Smooth muscle cell (in vitro differentiated cells): ENCODE measurements around the gene SLC38A11. TPM values are rescaled to one million over a fixed set of nuclear protein-coding genes. Genes with fewer than 3 reads are reported as not detected.

ENCODE experiments used
- DNase-seq: peaks from one replicate; lab custom pipeline; 2025; ENCODE audit not compliant: unreplicated experiment; lab: John Stamatoyannopoulos, UW
- H2AFZ ChIP-seq: fragments of 200-600 bp; sonication (generic); 2 replicates; pipeline ENCODE4 v1.6.0; 2016; ENCODE audit warnings: antibody characterized with exemption, low read depth, mild to moderate bottlenecking
- H3F3A ChIP-seq: fragments of 200-600 bp; sonication (generic); 2 replicates; pipeline ENCODE4 v1.6.0; 2017; ENCODE audit warnings: antibody characterized with exemption, low read depth
- H3K27ac ChIP-seq: fragments of 200-600 bp; sonication (generic); 2 replicates; pipeline ENCODE4 v1.5.1; 2016; ENCODE audit warnings: low read depth, mild to moderate bottlenecking
- H3K27me3 ChIP-seq: fragments of 200-600 bp; sonication (generic); 2 replicates; pipeline ENCODE4 v1.6.1; 2016; ENCODE audit warnings: low read depth, mild to moderate bottlenecking
- H3K36me3 ChIP-seq: fragments of 200-600 bp; sonication (generic); 2 replicates; pipeline ENCODE4 v1.5.1; 2016; ENCODE audit warnings: low read depth
- H3K4me1 ChIP-seq: fragments of 200-600 bp; sonication (generic); 2 replicates; pipeline ENCODE4 v1.5.1; 2016; ENCODE audit warnings: low read depth
- H3K4me2 ChIP-seq: fragments of 200-600 bp; sonication (generic); 2 replicates; pipeline ENCODE4 v1.6.0; 2016; ENCODE audit warnings: mild to moderate bottlenecking
- H3K4me3 ChIP-seq: fragments of 200-600 bp; sonication (generic); 2 replicates; pipeline ENCODE4 v1.5.1; 2016; ENCODE audit warnings: mild to moderate bottlenecking
- H3K79me2 ChIP-seq: fragments of 200-600 bp; sonication (generic); 2 replicates; pipeline ENCODE4 v1.6.0; 2016; ENCODE audit warnings: low read depth, mild to moderate bottlenecking
- H3K9ac ChIP-seq: fragments of 200-600 bp; sonication (generic); 2 replicates; pipeline ENCODE4 v1.6.0; 2016; ENCODE audit warnings: low read depth
- H3K9me3 ChIP-seq: fragments of 200-600 bp; sonication (generic); replicated peaks from 2 replicates; pipeline ENCODE4 v1.5.1; 2016; ENCODE audit warnings: low read depth
- H4K20me1 ChIP-seq: fragments of 200-600 bp; sonication (generic); 2 replicates; pipeline ENCODE4 v1.6.0; 2016; ENCODE audit warnings: low read depth
- WGBS: methylation state at CpG from one replicate; pipeline ENCODE4 v1.1.7; 2016; ENCODE audit warnings: low lambda C conversion rate; 5-methylcytosine and 5-hydroxymethylcytosine counted together
- polyA plus RNA-seq: library from polyadenylated mRNA; unstranded; fragments of >200 nt; fragmentation: Nextera tagmentation; extraction: Ambion mirVana; gene quantifications from 2 replicates; pipeline ENCODE4 v1.2.1, GENCODE V29; 2016
- total RNA-seq: library from RNA; depleted of rRNA; stranded (reverse); fragments of >200 nt; gene quantifications from 2 replicates; pipeline ENCODE4 v1.2.3, GENCODE V29; 2014
- TF ChIP-seq, protein P1 (sequence below): fragments of 200-600 bp; sonication (generic); IDR thresholded peaks from 2 replicates; pipeline ENCODE4 v1.5.1; 2017; ENCODE audit warnings: borderline replicate concordance, mild to moderate bottlenecking, antibody characterized with exemption; ENCODE audit not compliant: insufficient read depth, poor library complexity, severe bottlenecking

Gene SLC38A11
- total and polyA plus RNA-seq, 2 experiments from 2014 or later = not detected

DNA sequence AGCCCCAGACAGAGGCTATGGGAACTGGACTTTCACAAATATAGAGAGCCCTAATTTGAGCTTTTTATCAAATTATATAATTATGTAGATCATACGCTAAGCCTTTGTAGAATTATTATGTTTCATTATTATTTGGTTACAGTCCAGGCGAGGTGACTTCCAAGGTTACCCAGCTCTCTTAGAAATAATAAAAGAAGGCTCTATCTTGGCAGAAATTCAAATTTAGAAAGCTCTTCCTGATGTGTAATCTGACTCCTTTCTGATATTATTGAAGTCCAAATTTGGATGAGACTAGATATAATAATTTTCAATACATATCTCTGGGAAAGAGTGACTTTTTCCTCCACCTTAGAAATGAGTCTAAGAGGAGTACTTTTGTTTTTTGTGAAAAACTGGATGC, 4.8 kb upstream of the SLC38A11 start:
- WGBS = 95% methylated on average over 2 of the region's 2 CpGs
- Histone ChIP-seq H3K4me3 (no peak overlapping the region), H2AFZ (no peak overlapping the region), H3K4me1 (no peaks in the 10 kb centered on the region), H3K79me2 (no peaks in the 10 kb centered on the region), H3K9ac (no peak overlapping the region), H3K9me3 (no peaks in the 10 kb centered on the region), H3K27ac (no peak overlapping the region), H3K4me2 (no peak overlapping the region), H3K36me3 (no peaks in the 10 kb centered on the region), H3F3A (no peaks in the 10 kb centered on the region), H4K20me1 (no peaks in the 10 kb centered on the region), H3K27me3 (no peaks in the 10 kb centered on the region)
- TF ChIP-seq, protein P1, sequence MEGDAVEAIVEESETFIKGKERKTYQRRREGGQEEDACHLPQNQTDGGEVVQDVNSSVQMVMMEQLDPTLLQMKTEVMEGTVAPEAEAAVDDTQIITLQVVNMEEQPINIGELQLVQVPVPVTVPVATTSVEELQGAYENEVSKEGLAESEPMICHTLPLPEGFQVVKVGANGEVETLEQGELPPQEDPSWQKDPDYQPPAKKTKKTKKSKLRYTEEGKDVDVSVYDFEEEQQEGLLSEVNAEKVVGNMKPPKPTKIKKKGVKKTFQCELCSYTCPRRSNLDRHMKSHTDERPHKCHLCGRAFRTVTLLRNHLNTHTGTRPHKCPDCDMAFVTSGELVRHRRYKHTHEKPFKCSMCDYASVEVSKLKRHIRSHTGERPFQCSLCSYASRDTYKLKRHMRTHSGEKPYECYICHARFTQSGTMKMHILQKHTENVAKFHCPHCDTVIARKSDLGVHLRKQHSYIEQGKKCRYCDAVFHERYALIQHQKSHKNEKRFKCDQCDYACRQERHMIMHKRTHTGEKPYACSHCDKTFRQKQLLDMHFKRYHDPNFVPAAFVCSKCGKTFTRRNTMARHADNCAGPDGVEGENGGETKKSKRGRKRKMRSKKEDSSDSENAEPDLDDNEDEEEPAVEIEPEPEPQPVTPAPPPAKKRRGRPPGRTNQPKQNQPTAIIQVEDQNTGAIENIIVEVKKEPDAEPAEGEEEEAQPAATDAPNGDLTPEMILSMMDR = no peak
- no peak for DNase-seq

DNA sequence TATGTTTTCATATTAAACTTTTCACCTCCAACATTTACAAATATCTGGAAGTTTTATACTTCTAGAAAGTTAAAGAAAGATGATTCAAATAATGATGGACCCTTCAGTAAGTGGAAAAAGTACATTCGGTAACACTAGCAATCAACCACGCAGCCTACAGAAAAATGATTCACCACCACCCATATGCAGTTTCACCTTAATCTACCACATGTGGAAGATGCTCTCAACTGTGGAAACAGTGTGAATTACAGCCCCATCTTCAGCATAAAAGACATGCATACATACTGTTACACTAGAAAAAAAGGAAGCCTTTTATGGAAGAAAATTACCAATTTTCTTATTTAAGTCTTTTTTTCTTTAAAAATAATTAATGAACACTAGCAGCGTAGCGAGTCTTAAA, 1.1 kb downstream of the SLC38A11 start:
- Histone ChIP-seq H3K4me2 (no peak overlapping the region), H3K27me3 (no peaks in the 10 kb centered on the region), H4K20me1 (no peaks in the 10 kb centered on the region), H3K79me2 (no peaks in the 10 kb centered on the region), H3K4me1 (no peaks in the 10 kb centered on the region), H3K27ac (no peak overlapping the region), H3K4me3 (no peak overlapping the region), H3F3A (no peaks in the 10 kb centered on the region), H3K9me3 (no peaks in the 10 kb centered on the region), H2AFZ (no peak overlapping the region), H3K9ac (no peak overlapping the region), H3K36me3 (no peaks in the 10 kb centered on the region)
- no peak for DNase-seq
- 84% methylated on average over 4 of the region's 4 CpGs for WGBS
- TF ChIP-seq, protein P1 = no peak

DNA sequence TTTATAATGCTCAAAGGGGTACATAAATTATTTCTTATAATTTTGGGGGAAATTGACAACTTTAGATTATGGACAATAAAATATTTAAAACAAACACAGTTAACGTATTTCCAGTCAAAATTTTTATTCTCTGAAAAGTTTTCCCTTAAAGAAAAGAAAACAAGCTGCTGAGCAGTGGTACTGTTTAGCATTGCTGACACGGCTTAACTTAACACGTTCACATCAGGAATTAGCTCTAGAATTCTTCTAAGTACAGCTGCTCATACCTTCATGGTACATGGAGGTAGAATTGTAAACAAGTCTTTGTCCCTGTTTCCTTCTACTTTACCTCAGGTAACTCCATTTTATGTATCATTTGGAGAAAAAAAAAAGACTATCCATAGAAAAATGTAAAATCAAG, 2.0 kb downstream of the SLC38A11 start:
- H2AFZ ChIP-seq = no peak overlapping the region
- no peaks in the 10 kb centered on the region for H3K36me3 ChIP-seq

More for the DNA sequence above, 2.0 kb downstream of the SLC38A11 start:
- Histone ChIP-seq H3K79me2 (no peaks in the 10 kb centered on the region), H3F3A (no peaks in the 10 kb centered on the region), H4K20me1 (no peaks in the 10 kb centered on the region), H3K9ac (no peak overlapping the region), H3K4me2 (no peak overlapping the region), H3K9me3 (no peaks in the 10 kb centered on the region), H3K27me3 (no peaks in the 10 kb centered on the region), H3K4me1 (no peaks in the 10 kb centered on the region), H3K4me3 (no peak overlapping the region), H3K27ac (no peak overlapping the region)
- TF ChIP-seq, protein P1 = no peak
- DNase-seq = no peak
- WGBS = 63% methylated on average over 3 of the region's 3 CpGs
